Activated T-helper 9 cell treated with anti-CD3 and anti-CD28 coated beads, Interleukin-2, amount 50 U/mL, for 16 hours (primary cell): ENCODE data around the gene ANKS1B.

Experiments
- DNase-seq: peaks from one replicate; pipeline ENCODE4 v3.0.0-alpha.2; 2020; ENCODE audit warnings: low read depth

Gene ANKS1B

GRCh38 chr12:99192489-99192888 lies 792.2 kb downstream of the ANKS1B start:
- no peak for DNase-seq

- no peak for DNase-seq
These were observed 807.9 kb downstream of the ANKS1B start for GRCh38 chr12:99176871-99177270.

GRCh38 chr12:99170461-99170860 lies 814.3 kb downstream of the ANKS1B start:
- no peak for DNase-seq

GRCh38 chr12:99170037-99170436 lies 814.7 kb downstream of the ANKS1B start:
- no peak for DNase-seq

GRCh38 chr12:99157946-99158345 lies 826.8 kb downstream of the ANKS1B start:
- no peak for DNase-seq

GRCh38 chr12:99154983-99155336 lies 829.8 kb downstream of the ANKS1B start:
- no peak for DNase-seq

- no peak for DNase-seq
These were observed 830.3 kb downstream of the ANKS1B start for GRCh38 chr12:99154216-99154982.

- no peak for DNase-seq
These were observed 831.4 kb downstream of the ANKS1B start for GRCh38 chr12:99153293-99153692.

- no peak for DNase-seq
These were observed 832.4 kb downstream of the ANKS1B start for GRCh38 chr12:99152337-99152736.

- DNase-seq: no peak
These were observed 833.0 kb downstream of the ANKS1B start for GRCh38 chr12:99151744-99152143.

GRCh38 chr12:99147130-99147529 lies 837.6 kb downstream of the ANKS1B start:
- DNase-seq: no peak

- DNase-seq: no peak
These were observed 838.0 kb downstream of the ANKS1B start for GRCh38 chr12:99146730-99147129.

- no peak for DNase-seq
These were observed 838.6 kb downstream of the ANKS1B start for GRCh38 chr12:99146185-99146584.

- no peak for DNase-seq
These were observed 842.1 kb downstream of the ANKS1B start for GRCh38 chr12:99142651-99143050.

GRCh38 chr12:99140017-99140720 lies 844.6 kb downstream of the ANKS1B start:
- DNase-seq: no peak

- no peak for DNase-seq
These were observed 846.3 kb downstream of the ANKS1B start for GRCh38 chr12:99138393-99138792.

GRCh38 chr12:99137124-99137855 lies 847.4 kb downstream of the ANKS1B start:
- no peak for DNase-seq

GRCh38 chr12:99136516-99136915 lies 848.2 kb downstream of the ANKS1B start:
- no peak for DNase-seq

GRCh38 chr12:99135376-99135775 lies 849.4 kb downstream of the ANKS1B start:
- DNase-seq: no peak

GRCh38 chr12:99133401-99133800 lies 851.3 kb downstream of the ANKS1B start:
- no peak for DNase-seq

GRCh38 chr12:99131751-99132199 lies 853.0 kb downstream of the ANKS1B start:
- DNase-seq: no peak

- DNase-seq: no peak
These were observed 853.8 kb downstream of the ANKS1B start for GRCh38 chr12:99130808-99131553.
